Measurements from ENCODE around the gene SOX12.
"Not testable (repeated sequence)": the region's sequence is repeated elsewhere in the genome, so short reads cannot be mapped to it uniquely, and the experiment has no call there.

Gene SOX12

DNA sequence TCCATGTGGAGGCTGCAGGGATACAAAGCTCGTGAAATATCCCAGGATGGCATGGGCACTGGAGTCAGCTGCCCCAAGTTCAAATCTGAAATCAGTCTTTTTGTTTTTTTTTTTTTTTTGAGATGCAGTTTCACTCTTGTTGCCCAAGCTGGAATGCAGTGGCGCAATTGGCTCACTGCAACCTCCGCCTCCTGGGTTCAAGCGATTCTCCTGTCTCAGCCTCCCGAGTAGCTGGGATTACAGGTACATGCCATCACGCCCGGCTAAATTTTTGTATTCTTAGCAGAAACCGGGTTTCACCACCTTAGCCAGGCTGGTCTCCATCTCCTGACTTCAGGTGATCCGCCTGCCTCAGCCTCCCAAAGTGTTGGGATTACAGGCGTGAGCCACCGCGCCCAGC, 52.2 kb downstream of the SOX12 start:
- not testable (repeated sequence) for H3K36me3 ChIP-seq (ENCODE audit: insufficient read depth, low read length); H3K4me3 ChIP-seq (ENCODE audit: low read length); H3K27ac ChIP-seq (ENCODE audit: low read depth, low read length); H3K4me1 ChIP-seq (ENCODE audit: insufficient read depth, low read length); H3K9ac ChIP-seq (ENCODE audit: low read depth, low read length); H3K9me3 ChIP-seq (ENCODE audit: insufficient read depth, low read depth, low read length)
- 86% methylated on average over 12 of the region's 12 CpGs for WGBS
- H3K27me3 ChIP-seq (ENCODE audit: insufficient read depth, low read length): peaks cover 23% of the 10 kb centered on the region

DNA sequence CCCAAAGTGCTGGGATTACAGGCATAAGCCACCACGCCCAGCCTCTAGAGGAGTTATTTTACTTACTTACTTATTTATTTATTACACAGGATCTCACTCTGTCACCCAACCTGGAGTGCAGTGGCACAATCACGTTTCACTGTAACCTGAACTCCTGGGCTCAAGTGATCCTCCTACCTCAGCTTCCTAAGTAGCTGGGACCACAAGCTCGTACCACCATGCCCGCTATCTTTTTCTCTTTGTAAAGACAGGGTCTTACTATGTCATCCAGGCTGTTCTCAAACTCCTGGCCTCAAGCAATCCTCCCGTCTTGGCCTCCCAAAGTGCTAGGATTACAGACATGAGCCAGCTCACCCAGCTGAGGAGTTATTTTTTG, 53.6 kb downstream of the SOX12 start:
- Histone ChIP-seq H3K4me1 (ENCODE audit: insufficient read depth, low read length) (no peaks in the 10 kb centered on the region), H3K36me3 (ENCODE audit: insufficient read depth, low read length) (no peaks in the 10 kb centered on the region), H3K27ac (ENCODE audit: low read depth, low read length) (no peak overlapping the region), H3K9ac (ENCODE audit: low read depth, low read length) (no peak overlapping the region), H3K9me3 (ENCODE audit: insufficient read depth, low read depth, low read length) (no peaks in the 10 kb centered on the region), H3K4me3 (ENCODE audit: low read length) (no peak overlapping the region), H3K27me3 (ENCODE audit: insufficient read depth, low read length) (peaks cover 36% of the 10 kb centered on the region)
- WGBS: 88% methylated on average over 4 of the region's 5 CpGs
